Skin epidermis (tissue), 12 donors: Measurements from ENCODE around the gene CBX2.

Experiments
- H3K27ac ChIP-seq, 21 experiments: fragments of 200-600 bp; sonication (generic) in 11 of 21; one replicate each; pipeline ENCODE4 v1.5.0; 2020; ENCODE audit warnings: mild to moderate bottlenecking in 3 of 21, inconsistent platforms in 2 of 21, moderate library complexity in 2 of 21
- H3K4me3 ChIP-seq, 7 experiments: fragments of 200-600 bp; sonication (generic) in 2 of 7; one replicate each; pipeline ENCODE4 v1.5.0; 2020; ENCODE audit warnings: inconsistent platforms in 2 of 7, mild to moderate bottlenecking in 2 of 7, moderate library complexity in 1 of 7

CBX2 gene

GRCh38 chr17:79784353-79785016, 6.5 kb downstream of the CBX2 start:
- no peak overlapping the region for H3K27ac ChIP-seq
- no peak overlapping the region for H3K4me3 ChIP-seq

- no peak overlapping the region for H3K4me3 ChIP-seq
- no peak overlapping the region for H3K27ac ChIP-seq
Measured at GRCh38 chr17:79785017-79785899, 7.3 kb downstream of the CBX2 start.

- H3K27ac ChIP-seq, result no peak overlapping the region
- H3K4me3 ChIP-seq, result no peak overlapping the region
Measured at GRCh38 chr17:79785900-79786810, 8.2 kb downstream of the CBX2 start.

GRCh38 chr17:79786930-79787643, 9.1 kb downstream of the CBX2 start:
- H3K4me3 ChIP-seq, result no peak overlapping the region

GRCh38 chr17:79788455-79788854, 10.5 kb downstream of the CBX2 start:
- Histone ChIP-seq H3K27ac (no peak overlapping the region), H3K4me3 (no peak overlapping the region)

More at GRCh38 chr17:79786930-79787643, 9.1 kb downstream of the CBX2 start:
- no peak overlapping the region for H3K27ac ChIP-seq

GRCh38 chr17:79788989-79789942, 11.3 kb downstream of the CBX2 start:
- Histone ChIP-seq H3K4me3 (no peak overlapping the region), H3K27ac (no peak overlapping the region)

GRCh38 chr17:79789943-79790804, 12.2 kb downstream of the CBX2 start:
- Histone ChIP-seq H3K4me3 (no peak overlapping the region), H3K27ac (no peak overlapping the region)

- Histone ChIP-seq H3K27ac (no peak overlapping the region), H3K4me3 (no peak overlapping the region)
Measured at GRCh38 chr17:79790805-79791734, 13.1 kb downstream of the CBX2 start.

- no peak overlapping the region for H3K27ac ChIP-seq
- no peak overlapping the region for H3K4me3 ChIP-seq
Measured at GRCh38 chr17:79791735-79792161, 13.8 kb downstream of the CBX2 start.

- H3K27ac ChIP-seq, result peak overlapping the region in 2 of 21 experiments; percentile 62 to 65
- peak overlapping the region in 5 of 7 experiments; percentile 5 to 33 (median 8) for H3K4me3 ChIP-seq
Measured at GRCh38 chr17:79792341-79792871, 14.5 kb downstream of the CBX2 start.

GRCh38 chr17:79792984-79793923, 15.3 kb downstream of the CBX2 start:
- peak overlapping the region in 9 of 21 experiments; percentile 3 to 65 (median 43) for H3K27ac ChIP-seq
- H3K4me3 ChIP-seq, result peak overlapping the region; percentile 5 to 33 (median 8)

GRCh38 chr17:79793924-79794304, 16.0 kb downstream of the CBX2 start:
- Histone ChIP-seq H3K4me3 (no peak overlapping the region), H3K27ac (peak overlapping the region in 6 of 21 experiments; percentile 3 to 65 (median 52))

GRCh38 chr17:79794659-79795511, 16.9 kb downstream of the CBX2 start:
- H3K4me3 ChIP-seq, result no peak overlapping the region
- H3K27ac ChIP-seq, result peak overlapping the region in 1 of 21 experiments; percentile 63
